Endothelial cell (in vitro differentiated cells): ENCODE measurements around the gene FBXL7. TPM values are rescaled to one million over a fixed set of nuclear protein-coding genes. Genes with fewer than 3 reads are reported as not detected.

Experiments
- DNase-seq: peaks from one replicate; pipeline ENCODE4 v3.0.0; 2021; ENCODE audit warnings: low spot score
- H3K27ac Mint-ChIP-seq: one replicate; pipeline ENCODE4 v1.8.0; 2021; ENCODE audit warnings: mixed read lengths, inconsistent platforms; ENCODE audit not compliant: unreplicated experiment
- H3K27me3 Mint-ChIP-seq: one replicate; pipeline ENCODE4 v1.8.0; 2021; ENCODE audit warnings: mild to moderate bottlenecking, moderate library complexity, mixed read lengths, inconsistent platforms; ENCODE audit not compliant: unreplicated experiment
- H3K36me3 Mint-ChIP-seq: one replicate; pipeline ENCODE4 v1.8.0; 2021; ENCODE audit warnings: mild to moderate bottlenecking, low read depth, mixed read lengths, inconsistent platforms; ENCODE audit not compliant: unreplicated experiment
- H3K4me1 Mint-ChIP-seq: one replicate; pipeline ENCODE4 v1.8.0; 2021; ENCODE audit warnings: mild to moderate bottlenecking, mixed read lengths, inconsistent platforms; ENCODE audit not compliant: unreplicated experiment
- H3K4me3 Mint-ChIP-seq: one replicate; pipeline ENCODE4 v1.8.0; 2021; ENCODE audit warnings: mild to moderate bottlenecking, mixed read lengths, inconsistent platforms; ENCODE audit not compliant: unreplicated experiment
- H3K9me3 Mint-ChIP-seq: one replicate; pipeline ENCODE4 v1.8.0; 2021; ENCODE audit warnings: mixed read lengths, inconsistent platforms; ENCODE audit not compliant: unreplicated experiment
- CTCF ChIP-seq: fragments of 200-600 bp; sonication (generic); IDR thresholded peaks from one replicate; pipeline ENCODE4 v1.5.0; 2021; ENCODE audit warnings: antibody characterized with exemption; ENCODE audit not compliant: unreplicated experiment
- total RNA-seq: library from RNA; stranded (reverse); fragmentation: NEBNext Ultra II Directional; extraction: Animal tissue kit (Norgen Biotek cat#: 25700); gene quantifications from one replicate; pipeline ENCODE4 v1.2.1, GENCODE V29; 2021; ENCODE audit not compliant: unreplicated experiment

FBXL7 gene
- total RNA-seq, 1 donor from 2014 or later, result 63.8 TPM

- Mint-ChIP-seq H3K4me1 (no peaks in the 10 kb centered on the region), H3K4me3 (no peak overlapping the region), H3K27me3 (peaks cover 4% of the 10 kb centered on the region), H3K9me3 (no peaks in the 10 kb centered on the region), H3K36me3 (peaks cover 6% of the 10 kb centered on the region), H3K27ac (no peak overlapping the region)
- DNase-seq, result no peak
- no peak for TF ChIP-seq CTCF
Observed at GRCh38 chr5:15957124-15957523, 457.1 kb downstream of the FBXL7 start.

DNA sequence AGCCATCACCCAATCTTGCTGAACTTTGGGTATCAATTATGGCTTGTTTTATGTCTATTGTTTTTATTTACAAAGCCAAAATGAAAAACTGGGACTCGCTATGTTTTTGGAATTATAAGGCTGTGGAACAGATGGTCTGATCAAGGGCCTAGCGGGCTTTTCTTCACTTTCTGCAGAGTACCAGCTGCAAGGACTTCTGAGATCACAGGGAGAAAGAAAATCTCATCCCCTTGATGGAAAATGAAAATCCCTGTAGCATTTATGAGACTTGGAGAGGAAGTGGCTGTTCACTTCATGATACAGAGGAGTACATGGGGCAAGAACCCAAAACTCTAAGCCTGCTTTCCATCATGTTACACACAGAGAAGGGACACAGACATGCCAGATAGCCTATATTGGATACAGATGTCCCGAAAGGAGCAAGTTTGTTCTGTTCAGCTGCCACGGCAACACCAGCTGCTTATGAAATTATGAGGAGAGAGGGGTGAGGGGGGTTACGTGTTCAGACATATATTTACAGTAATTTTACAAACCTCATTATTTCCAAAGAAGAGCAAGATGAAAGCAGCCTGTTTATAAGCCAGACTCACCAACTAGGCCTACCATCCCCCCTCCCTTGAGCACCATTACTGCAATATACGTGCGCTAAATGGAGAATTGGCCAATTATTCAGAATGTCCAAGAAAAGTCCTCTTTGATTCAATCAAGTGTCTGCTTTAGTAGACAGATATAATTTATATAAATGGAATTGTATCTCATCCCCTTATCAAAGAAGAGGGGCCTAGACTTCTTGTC lies 459.6 kb downstream of the FBXL7 start:
- DNase-seq, result no peak
- TF ChIP-seq CTCF, result no peak
- H3K4me1 Mint-ChIP-seq, result no peaks in the 10 kb centered on the region
- no peak overlapping the region for H3K4me3 Mint-ChIP-seq
- H3K36me3 Mint-ChIP-seq, result peaks cover 6% of the 10 kb centered on the region
- H3K27me3 Mint-ChIP-seq, result peaks cover 4% of the 10 kb centered on the region
- no peaks in the 10 kb centered on the region for H3K9me3 Mint-ChIP-seq
- H3K27ac Mint-ChIP-seq, result no peak overlapping the region

- Mint-ChIP-seq H3K4me3 (no peak overlapping the region), H3K27me3 (no peaks in the 10 kb centered on the region), H3K36me3 (no peaks in the 10 kb centered on the region), H3K9me3 (no peaks in the 10 kb centered on the region), H3K27ac (no peak overlapping the region), H3K4me1 (no peaks in the 10 kb centered on the region)
- TF ChIP-seq CTCF, result no peak
- DNase-seq, result no peak
Observed at GRCh38 chr5:15966066-15966640, 466.2 kb downstream of the FBXL7 start.

GRCh38 chr5:15966651-15967050 lies 466.7 kb downstream of the FBXL7 start:
- Mint-ChIP-seq H3K4me3 (no peak overlapping the region), H3K4me1 (no peaks in the 10 kb centered on the region), H3K9me3 (no peaks in the 10 kb centered on the region), H3K27ac (no peak overlapping the region), H3K36me3 (no peaks in the 10 kb centered on the region), H3K27me3 (no peaks in the 10 kb centered on the region)
- DNase-seq, result no peak
- no peak for TF ChIP-seq CTCF

DNA sequence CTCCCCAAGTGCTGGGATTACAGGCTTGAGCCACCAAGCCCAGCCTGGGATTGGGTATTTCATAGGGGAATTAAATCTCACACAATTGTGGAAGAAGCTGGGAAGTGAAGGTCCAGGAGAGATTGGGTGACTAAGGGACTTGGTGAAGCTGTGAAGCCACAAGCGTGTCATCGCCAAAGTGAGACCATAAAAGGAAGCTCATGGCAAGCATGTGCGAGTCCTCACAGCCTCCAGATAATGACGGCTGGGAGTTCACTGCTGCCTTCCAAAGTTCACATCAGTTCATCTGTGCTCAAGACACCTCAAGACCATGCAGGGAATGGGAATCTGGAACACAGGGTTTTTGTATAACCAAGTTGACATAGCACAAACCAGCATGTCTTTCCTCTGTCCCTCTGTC lies 469.0 kb downstream of the FBXL7 start:
- DNase-seq, result no peak
- no peaks in the 10 kb centered on the region for H3K9me3 Mint-ChIP-seq
- H3K4me3 Mint-ChIP-seq, result no peak overlapping the region
- no peaks in the 10 kb centered on the region for H3K36me3 Mint-ChIP-seq
- no peak for TF ChIP-seq CTCF
- H3K27ac Mint-ChIP-seq, result no peak overlapping the region
- no peaks in the 10 kb centered on the region for H3K4me1 Mint-ChIP-seq
- H3K27me3 Mint-ChIP-seq, result no peaks in the 10 kb centered on the region
